ENCODE data around the gene INSR.
"Not testable (repeated sequence)": the region's sequence is repeated elsewhere in the genome, so short reads cannot be mapped to it uniquely, and the experiment has no call there.

Gene INSR

GRCh38 chr19:7191946-7192691 is 102.1 kb downstream of the INSR start:
- DNase-seq, result peak; percentile 48

GRCh38 chr19:7188698-7189629 is 105.2 kb downstream of the INSR start:
- no peak for DNase-seq

- no peak for DNase-seq
Measured at GRCh38 chr19:7187605-7188339, 106.4 kb downstream of the INSR start.

- DNase-seq, result no peak
Measured at GRCh38 chr19:7182489-7182888, 111.7 kb downstream of the INSR start.

- no peak for DNase-seq
Measured at GRCh38 chr19:7179917-7180306, 114.3 kb downstream of the INSR start.

- DNase-seq, result peak; percentile 73
Measured at GRCh38 chr19:7177926-7178325, 116.3 kb downstream of the INSR start.

- DNase-seq, result no peak
Measured at GRCh38 chr19:7176792-7177191, 117.4 kb downstream of the INSR start.

- DNase-seq, result no peak
Measured at GRCh38 chr19:7172794-7173193, 121.4 kb downstream of the INSR start.

GRCh38 chr19:7170983-7171382 is 123.2 kb downstream of the INSR start:
- no peak for DNase-seq

- DNase-seq, result no peak
Measured at GRCh38 chr19:7168941-7169340, 125.3 kb downstream of the INSR start.

GRCh38 chr19:7161292-7161691 is 132.9 kb downstream of the INSR start:
- no peak for DNase-seq

- DNase-seq, result peak; percentile 92
Measured at GRCh38 chr19:7159105-7159933, 134.9 kb downstream of the INSR start.

- no peak for DNase-seq
Measured at GRCh38 chr19:7153022-7153421, 141.2 kb downstream of the INSR start.

- DNase-seq, result peak; percentile 8
Measured at GRCh38 chr19:7152568-7152967, 141.6 kb downstream of the INSR start.

- no peak for DNase-seq
Measured at GRCh38 chr19:7149956-7150705, 144.1 kb downstream of the INSR start.

GRCh38 chr19:7147119-7147675 is 147.0 kb downstream of the INSR start:
- DNase-seq, result not testable (repeated sequence)

- DNase-seq, result not testable (repeated sequence)
Measured at GRCh38 chr19:7146086-7146485, 148.1 kb downstream of the INSR start.

GRCh38 chr19:7145494-7145893 is 148.7 kb downstream of the INSR start:
- no peak for DNase-seq

GRCh38 chr19:7142771-7143170 is 151.4 kb downstream of the INSR start:
- no peak for DNase-seq

GRCh38 chr19:7140137-7140536 is 154.1 kb downstream of the INSR start:
- no peak for DNase-seq

- DNase-seq, result no peak
Measured at GRCh38 chr19:7139095-7139494, 155.1 kb downstream of the INSR start.
